GM23338 (cell line): ENCODE measurements around the gene MACF1. TPM values are rescaled to one million over a fixed set of nuclear protein-coding genes. Genes with fewer than 3 reads are reported as not detected.

Experiments used
- ATAC-seq: fragments of 200-7000 bp; cut with Tn5 transposase; 3 replicates; pipeline ENCODE4 v1.9.1; 2020
- DNase-seq: peaks from one replicate; pipeline ENCODE4 v3.0.0-alpha.2; 2015; ENCODE audit warnings: low spot score
- H2AFZ ChIP-seq: fragments of 200-600 bp; sonication (generic); 2 replicates; pipeline ENCODE4 v1.8.0; 2016; ENCODE audit warnings: antibody characterized with exemption, mild to moderate bottlenecking, moderate library complexity
- H3F3A ChIP-seq: fragments of 200-600 bp; sonication (generic); replicated peaks from 2 replicates; pipeline ENCODE4 v1.8.0; 2017; ENCODE audit warnings: antibody characterized with exemption, mixed run types, low read depth
- H3K27ac ChIP-seq: fragments of 200-600 bp; sonication (generic); 2 replicates; pipeline ENCODE4 v1.6.1; 2016; ENCODE audit warnings: low read depth
- H3K27me3 ChIP-seq: fragments of 200-600 bp; sonication (generic); 2 replicates; pipeline ENCODE4 v1.8.0; 2016; ENCODE audit warnings: mild to moderate bottlenecking, mixed run types, moderate library complexity; ENCODE audit not compliant: insufficient read depth
- H3K36me3 ChIP-seq: fragments of 200-600 bp; sonication (generic); 2 replicates; pipeline ENCODE4 v1.8.0; 2016; ENCODE audit warnings: mild to moderate bottlenecking; ENCODE audit not compliant: insufficient read depth
- H3K4me1 ChIP-seq: fragments of 200-600 bp; sonication (generic); 2 replicates; pipeline ENCODE4 v1.8.0; 2016; ENCODE audit warnings: mild to moderate bottlenecking, moderate library complexity; ENCODE audit not compliant: insufficient read depth
- H3K4me2 ChIP-seq: fragments of 200-600 bp; sonication (generic); 2 replicates; pipeline ENCODE4 v1.7.1; 2017; ENCODE audit warnings: mixed run types
- H3K4me3 ChIP-seq: fragments of 200-600 bp; sonication (generic); 2 replicates; pipeline ENCODE4 v1.6.1; 2016; ENCODE audit warnings: mixed run types
- H3K79me2 ChIP-seq: fragments of 200-600 bp; sonication (generic); replicated peaks from 2 replicates; pipeline ENCODE4 v1.8.0; 2017; ENCODE audit warnings: mild to moderate bottlenecking; ENCODE audit not compliant: insufficient read depth
- H3K9me2 ChIP-seq: fragments of 200-600 bp; sonication (generic); 2 replicates; pipeline ENCODE4 v1.8.0; 2017; ENCODE audit not compliant: insufficient read depth
- H4K20me1 ChIP-seq: fragments of 200-600 bp; sonication (generic); replicated peaks from 2 replicates; pipeline ENCODE4 v1.8.0; 2017; ENCODE audit warnings: mild to moderate bottlenecking; ENCODE audit not compliant: insufficient read depth
- H3K27ac Mint-ChIP-seq: 2 replicates; pipeline ENCODE4 v1.8.0; 2020; ENCODE audit warnings: inconsistent platforms, mild to moderate bottlenecking, moderate library complexity, mixed read lengths
- H3K27me3 Mint-ChIP-seq: 3 replicates; pipeline ENCODE4 v1.8.0; 2022; ENCODE audit warnings: low read depth, mild to moderate bottlenecking, moderate library complexity, mixed read lengths, inconsistent platforms; ENCODE audit not compliant: insufficient read depth, poor library complexity
- H3K36me3 Mint-ChIP-seq: 3 replicates; pipeline ENCODE4 v1.8.0; 2021; ENCODE audit warnings: low read depth, mild to moderate bottlenecking, inconsistent platforms, moderate library complexity, mixed read lengths
- H3K4me1 Mint-ChIP-seq: 3 replicates; pipeline ENCODE4 v1.8.0; 2020; ENCODE audit warnings: mild to moderate bottlenecking, inconsistent platforms, mixed read lengths
- H3K4me3 Mint-ChIP-seq: 3 replicates; pipeline ENCODE4 v1.8.0; 2021; ENCODE audit warnings: moderate library complexity, mild to moderate bottlenecking, inconsistent platforms, mixed read lengths
- H3K9me3 Mint-ChIP-seq: 3 replicates; pipeline ENCODE4 v1.8.0; 2020; ENCODE audit warnings: moderate library complexity, mild to moderate bottlenecking, inconsistent platforms, mixed read lengths
- CREB1 ChIP-seq: fragments of 250-450 bp; sonication (Bioruptor Pico); IDR thresholded peaks from 2 replicates; pipeline ENCODE4 v1.5.0; 2020; ENCODE audit warnings: low read depth, mild to moderate bottlenecking, moderate library complexity
- EZH2 ChIP-seq: fragments of 200-600 bp; sonication (generic); IDR thresholded peaks from one replicate; pipeline ENCODE4 v1.8.0; 2017; ENCODE audit warnings: antibody characterized with exemption, mild to moderate bottlenecking, low read depth; ENCODE audit not compliant: unreplicated experiment
- EZH2phosphoT487 ChIP-seq: fragments of 200-600 bp; sonication (generic); IDR thresholded peaks from one replicate; pipeline ENCODE4 v1.8.1; 2018; ENCODE audit warnings: antibody characterized with exemption; ENCODE audit not compliant: unreplicated experiment
- JUNB ChIP-seq: IDR thresholded peaks from one replicate; pipeline ENCODE4 v1.6.1; 2016; ENCODE audit warnings: antibody characterized with exemption; ENCODE audit not compliant: unreplicated experiment
- STAT1 ChIP-seq: IDR thresholded peaks from one replicate; pipeline ENCODE4 v1.6.1; 2016; ENCODE audit warnings: antibody characterized with exemption; ENCODE audit not compliant: unreplicated experiment
- ZNF331 ChIP-seq: fragments of 250-450 bp; sonication (Bioruptor Pico); IDR thresholded peaks from 2 replicates; pipeline ENCODE4 v1.5.0; 2020; ENCODE audit warnings: low read depth, mild to moderate bottlenecking, moderate library complexity
- polyA plus RNA-seq: library from polyadenylated mRNA; unstranded; fragments of >200 nt; fragmentation: Nextera tagmentation; extraction: Ambion mirVana; gene quantifications from 2 replicates; pipeline ENCODE4 v1.2.1, GENCODE V29; 2016
- total RNA-seq: library from RNA; depleted of rRNA; stranded (reverse); fragments of >200 nt; shearing (Covaris generic); gene quantifications from 2 replicates; pipeline ENCODE4 v1.2.3, GENCODE V29; 2014
- TF ChIP-seq, protein P1 (sequence below): IDR thresholded peaks from 2 replicates; pipeline ENCODE4 v1.6.1; 2016; ENCODE audit warnings: antibody characterized with exemption
- TF ChIP-seq, protein P2 (sequence below), 2 experiments: fragments of 200-600 bp in 1 of 2; sonication (generic) in 1 of 2; conservative IDR thresholded peaks; 2 replicates each; pipeline versions ENCODE4 v1.5.1 to v1.6.1; 2016 to 2017; ENCODE audit warnings: antibody characterized with exemption in 2 of 2, low read depth in 2 of 2, mild to moderate bottlenecking in 2 of 2, moderate library complexity in 1 of 2
- TF ChIP-seq, protein P3 (sequence below): fragments of 250-450 bp; sonication (Bioruptor Pico); IDR thresholded peaks from 2 replicates; pipeline ENCODE4 v1.5.0; 2020; ENCODE audit warnings: mild to moderate bottlenecking, moderate library complexity

MACF1 gene
- total and polyA plus RNA-seq, 2 experiments from 2014 or later: 104 to 399 TPM

DNA sequence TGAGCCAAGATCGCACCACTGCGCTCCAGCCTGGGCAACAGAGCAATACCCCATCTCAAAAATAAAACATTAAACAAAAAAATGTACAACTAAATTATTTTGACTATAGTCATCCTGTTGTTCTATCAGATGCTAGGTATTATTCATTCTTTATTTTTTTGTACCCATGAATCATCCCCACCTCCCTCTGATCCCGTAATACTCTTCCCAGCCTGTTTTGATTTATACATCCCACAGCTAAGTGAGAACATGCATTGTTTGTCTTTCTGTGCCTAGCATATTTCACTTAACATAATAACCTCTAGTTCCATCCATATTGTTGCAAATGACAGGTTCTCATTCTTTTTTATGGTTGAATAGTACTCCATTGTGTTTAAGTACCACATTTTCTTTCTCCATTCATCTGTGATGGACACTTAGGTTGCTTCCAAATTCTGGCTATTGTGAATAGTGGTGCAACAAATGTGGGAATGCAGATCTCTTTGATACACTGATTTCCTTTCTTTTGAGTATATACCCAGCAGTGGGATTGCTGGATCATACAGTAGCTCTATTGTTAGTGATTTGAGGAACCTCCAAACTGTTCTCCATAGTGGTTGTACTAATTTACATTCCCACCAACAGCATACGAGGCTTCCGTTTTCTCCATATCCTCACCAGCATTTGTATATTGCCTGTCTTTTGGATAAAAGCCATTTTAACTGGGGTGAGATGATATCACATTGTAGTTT lies 84.4 kb downstream of the MACF1 start:
- H4K20me1 ChIP-seq: peaks cover 3% of the 10 kb centered on the region; the same call in 1 of the 2 replicates

More for the DNA sequence above, 84.4 kb downstream of the MACF1 start:
- no peaks in the 10 kb centered on the region for H3K9me3 Mint-ChIP-seq
- peaks cover 2% of the 10 kb centered on the region for H3K27me3 Mint-ChIP-seq
- ATAC-seq (no peak), DNase-seq (no peak)
- Histone ChIP-seq H3K79me2 (peaks cover 10% of the 10 kb centered on the region), H3K27ac (no peak overlapping the region), H3F3A (0 out of 2 replicates have a peak, but pooled peaks cover 3% of the 10 kb centered on the region), H3K9me2 (no peaks in the 10 kb centered on the region), H3K36me3 (peaks cover 67% of the 10 kb centered on the region), H3K27me3 (no peaks in the 10 kb centered on the region), H3K4me2 (no peak overlapping the region), H3K4me1 (no peaks in the 10 kb centered on the region), H3K4me3 (no peak overlapping the region), H2AFZ (no peak overlapping the region)
- no peak overlapping the region for H3K27ac Mint-ChIP-seq
- H3K4me3 Mint-ChIP-seq: no peak overlapping the region
- no peaks in the 10 kb centered on the region for H3K4me1 Mint-ChIP-seq
- peaks cover 87% of the 10 kb centered on the region for H3K36me3 Mint-ChIP-seq
- no peak for TF ChIP-seq STAT1
- TF ChIP-seq EZH2: no peak
- no peak for TF ChIP-seq JUNB
- TF ChIP-seq, protein P1, sequence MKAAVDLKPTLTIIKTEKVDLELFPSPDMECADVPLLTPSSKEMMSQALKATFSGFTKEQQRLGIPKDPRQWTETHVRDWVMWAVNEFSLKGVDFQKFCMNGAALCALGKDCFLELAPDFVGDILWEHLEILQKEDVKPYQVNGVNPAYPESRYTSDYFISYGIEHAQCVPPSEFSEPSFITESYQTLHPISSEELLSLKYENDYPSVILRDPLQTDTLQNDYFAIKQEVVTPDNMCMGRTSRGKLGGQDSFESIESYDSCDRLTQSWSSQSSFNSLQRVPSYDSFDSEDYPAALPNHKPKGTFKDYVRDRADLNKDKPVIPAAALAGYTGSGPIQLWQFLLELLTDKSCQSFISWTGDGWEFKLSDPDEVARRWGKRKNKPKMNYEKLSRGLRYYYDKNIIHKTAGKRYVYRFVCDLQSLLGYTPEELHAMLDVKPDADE: no peak
- TF ChIP-seq CREB1 (CRISPR knock-in tag): no peak
- no peak for TF ChIP-seq ZNF331 (CRISPR knock-in tag)
- TF ChIP-seq EZH2phosphoT487: no peak
- TF ChIP-seq, protein P2, sequence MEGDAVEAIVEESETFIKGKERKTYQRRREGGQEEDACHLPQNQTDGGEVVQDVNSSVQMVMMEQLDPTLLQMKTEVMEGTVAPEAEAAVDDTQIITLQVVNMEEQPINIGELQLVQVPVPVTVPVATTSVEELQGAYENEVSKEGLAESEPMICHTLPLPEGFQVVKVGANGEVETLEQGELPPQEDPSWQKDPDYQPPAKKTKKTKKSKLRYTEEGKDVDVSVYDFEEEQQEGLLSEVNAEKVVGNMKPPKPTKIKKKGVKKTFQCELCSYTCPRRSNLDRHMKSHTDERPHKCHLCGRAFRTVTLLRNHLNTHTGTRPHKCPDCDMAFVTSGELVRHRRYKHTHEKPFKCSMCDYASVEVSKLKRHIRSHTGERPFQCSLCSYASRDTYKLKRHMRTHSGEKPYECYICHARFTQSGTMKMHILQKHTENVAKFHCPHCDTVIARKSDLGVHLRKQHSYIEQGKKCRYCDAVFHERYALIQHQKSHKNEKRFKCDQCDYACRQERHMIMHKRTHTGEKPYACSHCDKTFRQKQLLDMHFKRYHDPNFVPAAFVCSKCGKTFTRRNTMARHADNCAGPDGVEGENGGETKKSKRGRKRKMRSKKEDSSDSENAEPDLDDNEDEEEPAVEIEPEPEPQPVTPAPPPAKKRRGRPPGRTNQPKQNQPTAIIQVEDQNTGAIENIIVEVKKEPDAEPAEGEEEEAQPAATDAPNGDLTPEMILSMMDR (conservative IDR thresholded peaks at IDR 0.05; ENCODE audit: low read depth in 2 of 2): no peak
- TF ChIP-seq, protein P3, sequence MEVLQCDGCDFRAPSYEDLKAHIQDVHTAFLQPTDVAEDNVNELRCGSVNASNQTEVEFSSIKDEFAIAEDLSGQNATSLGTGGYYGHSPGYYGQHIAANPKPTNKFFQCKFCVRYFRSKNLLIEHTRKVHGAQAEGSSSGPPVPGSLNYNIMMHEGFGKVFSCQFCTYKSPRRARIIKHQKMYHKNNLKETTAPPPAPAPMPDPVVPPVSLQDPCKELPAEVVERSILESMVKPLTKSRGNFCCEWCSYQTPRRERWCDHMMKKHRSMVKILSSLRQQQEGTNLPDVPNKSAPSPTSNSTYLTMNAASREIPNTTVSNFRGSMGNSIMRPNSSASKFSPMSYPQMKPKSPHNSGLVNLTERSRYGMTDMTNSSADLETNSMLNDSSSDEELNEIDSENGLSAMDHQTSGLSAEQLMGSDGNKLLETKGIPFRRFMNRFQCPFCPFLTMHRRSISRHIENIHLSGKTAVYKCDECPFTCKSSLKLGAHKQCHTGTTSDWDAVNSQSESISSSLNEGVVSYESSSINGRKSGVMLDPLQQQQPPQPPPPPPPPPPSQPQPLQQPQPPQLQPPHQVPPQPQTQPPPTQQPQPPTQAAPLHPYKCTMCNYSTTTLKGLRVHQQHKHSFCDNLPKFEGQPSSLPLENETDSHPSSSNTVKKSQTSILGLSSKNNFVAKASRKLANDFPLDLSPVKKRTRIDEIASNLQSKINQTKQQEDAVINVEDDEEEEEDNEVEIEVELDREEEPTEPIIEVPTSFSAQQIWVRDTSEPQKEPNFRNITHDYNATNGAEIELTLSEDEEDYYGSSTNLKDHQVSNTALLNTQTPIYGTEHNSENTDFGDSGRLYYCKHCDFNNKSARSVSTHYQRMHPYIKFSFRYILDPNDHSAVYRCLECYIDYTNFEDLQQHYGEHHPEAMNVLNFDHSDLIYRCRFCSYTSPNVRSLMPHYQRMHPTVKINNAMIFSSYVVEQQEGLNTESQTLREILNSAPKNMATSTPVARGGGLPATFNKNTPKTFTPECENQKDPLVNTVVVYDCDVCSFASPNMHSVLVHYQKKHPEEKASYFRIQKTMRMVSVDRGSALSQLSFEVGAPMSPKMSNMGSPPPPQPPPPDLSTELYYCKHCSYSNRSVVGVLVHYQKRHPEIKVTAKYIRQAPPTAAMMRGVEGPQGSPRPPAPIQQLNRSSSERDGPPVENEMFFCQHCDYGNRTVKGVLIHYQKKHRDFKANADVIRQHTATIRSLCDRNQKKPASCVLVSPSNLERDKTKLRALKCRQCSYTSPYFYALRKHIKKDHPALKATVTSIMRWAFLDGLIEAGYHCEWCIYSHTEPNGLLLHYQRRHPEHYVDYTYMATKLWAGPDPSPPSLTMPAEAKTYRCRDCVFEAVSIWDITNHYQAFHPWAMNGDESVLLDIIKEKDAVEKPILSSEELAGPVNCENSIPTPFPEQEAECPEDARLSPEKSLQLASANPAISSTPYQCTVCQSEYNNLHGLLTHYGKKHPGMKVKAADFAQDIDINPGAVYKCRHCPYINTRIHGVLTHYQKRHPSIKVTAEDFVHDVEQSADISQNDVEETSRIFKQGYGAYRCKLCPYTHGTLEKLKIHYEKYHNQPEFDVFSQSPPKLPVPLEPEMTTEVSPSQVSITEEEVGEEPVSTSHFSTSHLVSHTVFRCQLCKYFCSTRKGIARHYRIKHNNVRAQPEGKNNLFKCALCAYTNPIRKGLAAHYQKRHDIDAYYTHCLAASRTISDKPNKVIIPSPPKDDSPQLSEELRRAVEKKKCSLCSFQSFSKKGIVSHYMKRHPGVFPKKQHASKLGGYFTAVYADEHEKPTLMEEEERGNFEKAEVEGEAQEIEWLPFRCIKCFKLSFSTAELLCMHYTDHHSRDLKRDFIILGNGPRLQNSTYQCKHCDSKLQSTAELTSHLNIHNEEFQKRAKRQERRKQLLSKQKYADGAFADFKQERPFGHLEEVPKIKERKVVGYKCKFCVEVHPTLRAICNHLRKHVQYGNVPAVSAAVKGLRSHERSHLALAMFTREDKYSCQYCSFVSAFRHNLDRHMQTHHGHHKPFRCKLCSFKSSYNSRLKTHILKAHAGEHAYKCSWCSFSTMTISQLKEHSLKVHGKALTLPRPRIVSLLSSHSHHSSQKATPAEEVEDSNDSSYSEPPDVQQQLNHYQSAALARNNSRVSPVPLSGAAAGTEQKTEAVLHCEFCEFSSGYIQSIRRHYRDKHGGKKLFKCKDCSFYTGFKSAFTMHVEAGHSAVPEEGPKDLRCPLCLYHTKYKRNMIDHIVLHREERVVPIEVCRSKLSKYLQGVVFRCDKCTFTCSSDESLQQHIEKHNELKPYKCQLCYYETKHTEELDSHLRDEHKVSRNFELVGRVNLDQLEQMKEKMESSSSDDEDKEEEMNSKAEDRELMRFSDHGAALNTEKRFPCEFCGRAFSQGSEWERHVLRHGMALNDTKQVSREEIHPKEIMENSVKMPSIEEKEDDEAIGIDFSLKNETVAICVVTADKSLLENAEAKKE (CRISPR knock-in tag): no peak
